Mesendoderm (in vitro differentiated cells): ENCODE results near the gene C12orf50.
"Not testable (repeated sequence)": the region's sequence is repeated elsewhere in the genome, so short reads cannot be mapped to it uniquely, and the experiment has no call there.

Source experiments
- DNase-seq: peaks from one replicate; pipeline ENCODE4 v3.0.0; 2013
- H2AK5ac ChIP-seq: 2 replicates; pipeline ENCODE4 v1.6.1; 2013; ENCODE audit warnings: low read length, inconsistent platforms
- H2BK120ac ChIP-seq: 2 replicates; pipeline ENCODE4 v1.6.1; 2013; ENCODE audit warnings: low read depth, mild to moderate bottlenecking, low read length, moderate library complexity, mixed read lengths
- H2BK15ac ChIP-seq: replicated peaks from 2 replicates; pipeline ENCODE4 v1.6.1; 2013; ENCODE audit warnings: low read depth, mild to moderate bottlenecking, moderate library complexity
- H2BK5ac ChIP-seq: 2 replicates; pipeline ENCODE4 v1.6.1; 2013; ENCODE audit warnings: low read length, inconsistent platforms
- H3K18ac ChIP-seq: 2 replicates; pipeline ENCODE4 v1.6.1; 2013; ENCODE audit warnings: mild to moderate bottlenecking, low read length, mixed read lengths
- H3K23ac ChIP-seq: one replicate; pipeline ENCODE4 v1.6.1; 2013; ENCODE audit warnings: low read length
- H3K27ac ChIP-seq: 2 replicates; pipeline ENCODE4 v1.5.1; 2013; ENCODE audit warnings: low read depth, mild to moderate bottlenecking, inconsistent platforms, low read length, moderate library complexity
- H3K27me3 ChIP-seq: 2 replicates; pipeline ENCODE4 v1.6.1; 2013; ENCODE audit warnings: low read length, control low read depth, mild to moderate bottlenecking, inconsistent platforms; ENCODE audit not compliant: insufficient read depth, poor library complexity
- H3K36me3 ChIP-seq: 2 replicates; pipeline ENCODE4 v1.6.1; 2013; ENCODE audit warnings: low read length, inconsistent platforms; ENCODE audit not compliant: control insufficient read depth, insufficient read depth
- H3K4ac ChIP-seq: one replicate; pipeline ENCODE4 v1.6.1; 2013; ENCODE audit warnings: low read depth, mild to moderate bottlenecking, low read length, moderate library complexity
- H3K4me1 ChIP-seq: 2 replicates; pipeline ENCODE4 v1.6.1; 2013; ENCODE audit warnings: low read depth, low read length, inconsistent platforms; ENCODE audit not compliant: control insufficient read depth
- H3K4me2 ChIP-seq: 2 replicates; pipeline ENCODE4 v1.6.1; 2013; ENCODE audit warnings: low read length
- H3K4me3 ChIP-seq: 2 replicates; pipeline ENCODE4 v1.5.1; 2013; ENCODE audit warnings: mild to moderate bottlenecking, low read length
- H3K56ac ChIP-seq: one replicate; pipeline ENCODE4 v1.6.1; 2013; ENCODE audit warnings: low read length
- H3K79me1 ChIP-seq: 2 replicates; pipeline ENCODE4 v1.6.1; 2013; ENCODE audit warnings: low read length, inconsistent platforms
- H3K79me2 ChIP-seq: 2 replicates; pipeline ENCODE4 v1.6.1; 2013; ENCODE audit warnings: mild to moderate bottlenecking, low read length; ENCODE audit not compliant: control insufficient read depth, insufficient read depth
- H3K9ac ChIP-seq: 2 replicates; pipeline ENCODE4 v1.6.1; 2013; ENCODE audit warnings: low read length, inconsistent platforms
- H4K5ac ChIP-seq: one replicate; pipeline ENCODE4 v1.6.1; 2013; ENCODE audit warnings: low read length
- H4K8ac ChIP-seq: one replicate; pipeline ENCODE4 v1.6.1; 2013; ENCODE audit warnings: low read depth, mild to moderate bottlenecking, control low read depth, low read length, moderate library complexity
- WGBS: extraction: QIAGEN DNeasy Blood & Tissue Kit; methylation state at CpG from one replicate; pipeline ENCODE4 v1.1.7; 2013; ENCODE audit warnings: low lambda C conversion rate, missing lambda C conversion rate; ENCODE audit not compliant: insufficient coverage; ENCODE audit errors: extremely low coverage; 5-methylcytosine and 5-hydroxymethylcytosine counted together

C12orf50 gene

GRCh38 chr12:87967871-87968270, 61.3 kb downstream of the C12orf50 start:
- no peak overlapping the region for H4K8ac ChIP-seq
- no peaks in the 10 kb centered on the region for H3K36me3 ChIP-seq
- no peak overlapping the region for H3K56ac ChIP-seq
- H2AK5ac ChIP-seq = no peak overlapping the region
- no peak overlapping the region for H3K18ac ChIP-seq
- H2BK120ac ChIP-seq = no peak overlapping the region
- H3K79me2 ChIP-seq = no peaks in the 10 kb centered on the region
- no peak overlapping the region for H4K5ac ChIP-seq
- no peak overlapping the region for H3K4ac ChIP-seq
- H3K4me3 ChIP-seq = no peak overlapping the region
- DNase-seq = no peak
- H3K4me1 ChIP-seq = no peaks in the 10 kb centered on the region
- H3K9ac ChIP-seq = no peak overlapping the region
- H3K4me2 ChIP-seq = no peak overlapping the region
- H2BK15ac ChIP-seq = no peak overlapping the region
- no peak overlapping the region for H2BK5ac ChIP-seq
- no peak overlapping the region for H3K23ac ChIP-seq
- no peak overlapping the region for H3K27ac ChIP-seq
- no peaks in the 10 kb centered on the region for H3K79me1 ChIP-seq
- no peaks in the 10 kb centered on the region for H3K27me3 ChIP-seq

GRCh38 chr12:87960566-87960965, 68.6 kb downstream of the C12orf50 start:
- Histone ChIP-seq H4K5ac (no peak overlapping the region), H2AK5ac (no peak overlapping the region), H2BK5ac (no peak overlapping the region), H3K79me2 (no peaks in the 10 kb centered on the region), H3K4me3 (no peak overlapping the region), H4K8ac (no peak overlapping the region), H3K27me3 (no peaks in the 10 kb centered on the region), H3K4me1 (no peaks in the 10 kb centered on the region), H3K4ac (no peak overlapping the region), H3K4me2 (no peak overlapping the region), H3K56ac (no peak overlapping the region), H2BK120ac (no peak overlapping the region), H3K9ac (no peak overlapping the region), H3K79me1 (no peaks in the 10 kb centered on the region), H3K18ac (no peak overlapping the region), H3K27ac (no peak overlapping the region), H2BK15ac (no peak overlapping the region), H3K23ac (no peak overlapping the region), H3K36me3 (no peaks in the 10 kb centered on the region)
- DNase-seq = no peak
- no CpG with 5 or more reads among the region's 2 CpGs for WGBS

- not testable (repeated sequence) for H3K79me1 ChIP-seq, H3K56ac ChIP-seq, H3K4me2 ChIP-seq, H2AK5ac ChIP-seq, H2BK15ac ChIP-seq, H3K27ac ChIP-seq, H3K4me1 ChIP-seq, H2BK5ac ChIP-seq, H3K18ac ChIP-seq, H3K9ac ChIP-seq, H3K27me3 ChIP-seq, H3K79me2 ChIP-seq, H3K23ac ChIP-seq, DNase-seq, H3K36me3 ChIP-seq, H2BK120ac ChIP-seq, H3K4me3 ChIP-seq, H3K4ac ChIP-seq, H4K8ac ChIP-seq, H4K5ac ChIP-seq
- no CpG with 5 or more reads among the region's 7 CpGs for WGBS
Measured at GRCh38 chr12:87954028-87954427, 75.2 kb downstream of the C12orf50 start.

GRCh38 chr12:87953256-87953860, 75.8 kb downstream of the C12orf50 start:
- Histone ChIP-seq H3K79me1 (no peaks in the 10 kb centered on the region), H3K27ac (no peak overlapping the region), H3K36me3 (no peaks in the 10 kb centered on the region), H3K9ac (no peak overlapping the region), H3K4me1 (no peaks in the 10 kb centered on the region), H3K23ac (no peak overlapping the region), H4K5ac (no peak overlapping the region), H3K4me3 (no peak overlapping the region), H3K4ac (no peak overlapping the region), H2AK5ac (no peak overlapping the region), H4K8ac (no peak overlapping the region), H3K4me2 (no peak overlapping the region), H2BK120ac (no peak overlapping the region), H2BK5ac (no peak overlapping the region), H2BK15ac (no peak overlapping the region), H3K79me2 (no peaks in the 10 kb centered on the region), H3K56ac (no peak overlapping the region), H3K18ac (no peak overlapping the region), H3K27me3 (no peaks in the 10 kb centered on the region)
- peak; percentile 67 for DNase-seq
- no CpG with 5 or more reads among the region's 3 CpGs for WGBS

GRCh38 chr12:87952850-87953249, 76.4 kb downstream of the C12orf50 start:
- no peaks in the 10 kb centered on the region for H3K36me3 ChIP-seq
- no peaks in the 10 kb centered on the region for H3K4me1 ChIP-seq
- no peaks in the 10 kb centered on the region for H3K79me2 ChIP-seq
- H2BK15ac ChIP-seq = no peak overlapping the region
- H3K23ac ChIP-seq = no peak overlapping the region
- H3K4ac ChIP-seq = no peak overlapping the region
- no peak overlapping the region for H3K4me2 ChIP-seq
- no peak overlapping the region for H3K27ac ChIP-seq
- no CpG with 5 or more reads among the region's 5 CpGs for WGBS
- H2AK5ac ChIP-seq = no peak overlapping the region
- H4K8ac ChIP-seq = no peak overlapping the region
- peak overlapping the region; percentile 9 for H3K18ac ChIP-seq
- H3K27me3 ChIP-seq = no peaks in the 10 kb centered on the region
- H3K9ac ChIP-seq = no peak overlapping the region
- no peak overlapping the region for H3K56ac ChIP-seq
- no peak for DNase-seq
- H3K4me3 ChIP-seq = no peak overlapping the region
- H2BK120ac ChIP-seq = no peak overlapping the region
- no peak overlapping the region for H2BK5ac ChIP-seq
- no peaks in the 10 kb centered on the region for H3K79me1 ChIP-seq
- H4K5ac ChIP-seq = no peak overlapping the region

GRCh38 chr12:87952223-87952622, 77.0 kb downstream of the C12orf50 start:
- Histone ChIP-seq H3K79me2 (no peaks in the 10 kb centered on the region), H3K56ac (no peak overlapping the region), H3K4me1 (no peaks in the 10 kb centered on the region), H2BK15ac (no peak overlapping the region), H2AK5ac (no peak overlapping the region), H2BK120ac (no peak overlapping the region), H3K4me3 (no peak overlapping the region), H3K27ac (no peak overlapping the region), H3K9ac (no peak overlapping the region), H4K8ac (no peak overlapping the region), H3K18ac (no peak overlapping the region), H3K4me2 (no peak overlapping the region), H3K4ac (no peak overlapping the region), H3K79me1 (no peaks in the 10 kb centered on the region), H3K36me3 (no peaks in the 10 kb centered on the region), H2BK5ac (no peak overlapping the region), H3K27me3 (no peaks in the 10 kb centered on the region), H3K23ac (no peak overlapping the region), H4K5ac (no peak overlapping the region)
- DNase-seq = no peak
- WGBS = no CpG with 5 or more reads among the region's 2 CpGs
